HG03175 (cell line): ENCODE measurements around the gene ZGPAT.
"Not testable (repeated sequence)": the region's sequence is repeated elsewhere in the genome, so short reads cannot be mapped to it uniquely, and the experiment has no call there.

ENCODE experiments used
- ATAC-seq: cut with Tn5 transposase; IDR thresholded peaks from one replicate; pipeline ENCODE4 v1.9.1; 2021; ENCODE audit warnings: mild to moderate bottlenecking, moderate library complexity; ENCODE audit not compliant: unreplicated experiment

The ZGPAT gene

GRCh38 chr20:63707558-63708300 lies at the start of gene ZGPAT, which contains the start of gene ARFRP1:
Gene ZGPAT, plus strand, starts transcription at chr20:63708039. Its CDS starts 542 bp downstream, at chr20:63708581.
Gene ARFRP1, minus strand, starts transcription at chr20:63707976. Its CDS starts 885 bp downstream, at chr20:63707091.
- peak; percentile 70 for ATAC-seq

- ATAC-seq, result peak; percentile 22
Observed at GRCh38 chr20:63658749-63659187, 49.1 kb upstream of the ZGPAT start.

GRCh38 chr20:63659370-63659769 lies 48.5 kb upstream of the ZGPAT start:
- ATAC-seq, result no peak

- not testable (repeated sequence) for ATAC-seq
Observed at GRCh38 chr20:63660174-63660573, 47.7 kb upstream of the ZGPAT start.

- no peak for ATAC-seq
Observed at GRCh38 chr20:63660622-63661021, 47.2 kb upstream of the ZGPAT start.

GRCh38 chr20:63661108-63661507 lies 46.7 kb upstream of the ZGPAT start:
- ATAC-seq, result no peak

- ATAC-seq, result no peak
Observed at GRCh38 chr20:63661959-63662812, 45.7 kb upstream of the ZGPAT start.

- no peak for ATAC-seq
Observed at GRCh38 chr20:63662813-63663189, 45.0 kb upstream of the ZGPAT start.

GRCh38 chr20:63663332-63664066 lies 44.3 kb upstream of the ZGPAT start:
- ATAC-seq, result no peak

- ATAC-seq, result no peak
Observed at GRCh38 chr20:63664143-63664851, 43.5 kb upstream of the ZGPAT start.

- no peak for ATAC-seq
Observed at GRCh38 chr20:63664861-63665594, 42.8 kb upstream of the ZGPAT start.

- ATAC-seq, result no peak
Observed at GRCh38 chr20:63665708-63666107, 42.1 kb upstream of the ZGPAT start.

- no peak for ATAC-seq
Observed at GRCh38 chr20:63667858-63668257, 40.0 kb upstream of the ZGPAT start.

- no peak for ATAC-seq
Observed at GRCh38 chr20:63668351-63668750, 39.5 kb upstream of the ZGPAT start.

- ATAC-seq, result not testable (repeated sequence)
Observed at GRCh38 chr20:63671695-63672094, 36.1 kb upstream of the ZGPAT start.

- ATAC-seq, result no peak
Observed at GRCh38 chr20:63672666-63673065, 35.2 kb upstream of the ZGPAT start.

- no peak for ATAC-seq
Observed at GRCh38 chr20:63673951-63674350, 33.9 kb upstream of the ZGPAT start.

- no peak for ATAC-seq
Observed at GRCh38 chr20:63675681-63676368, 32.0 kb upstream of the ZGPAT start.

- no peak for ATAC-seq
Observed at GRCh38 chr20:63678071-63678470, 29.8 kb upstream of the ZGPAT start.
